GM18502 (cell line): ENCODE data around the gene ZNF106.

Experiments
- ATAC-seq: cut with Tn5 transposase; IDR thresholded peaks from one replicate; pipeline ENCODE4 v1.9.1; 2021; ENCODE audit warnings: mild to moderate bottlenecking; ENCODE audit not compliant: unreplicated experiment, poor library complexity

Gene ZNF106

GRCh38 chr15:42374810-42375209 lies 116.1 kb downstream of the ZNF106 start:
- ATAC-seq, result no peak

- no peak for ATAC-seq
These were observed 117.0 kb downstream of the ZNF106 start for GRCh38 chr15:42373936-42374335.

- no peak for ATAC-seq
These were observed 117.7 kb downstream of the ZNF106 start for GRCh38 chr15:42373274-42373673.

GRCh38 chr15:42371096-42371495 lies 119.8 kb downstream of the ZNF106 start:
- ATAC-seq, result no peak

- ATAC-seq, result no peak
These were observed 122.8 kb downstream of the ZNF106 start for GRCh38 chr15:42368096-42368495.

- no peak for ATAC-seq
These were observed 123.9 kb downstream of the ZNF106 start for GRCh38 chr15:42367041-42367440.

GRCh38 chr15:42365921-42366550 lies 124.9 kb downstream of the ZNF106 start:
- no peak for ATAC-seq

- ATAC-seq, result no peak
These were observed 126.4 kb downstream of the ZNF106 start for GRCh38 chr15:42364529-42364928.

- ATAC-seq, result no peak
These were observed 127.0 kb downstream of the ZNF106 start for GRCh38 chr15:42363942-42364341.

- ATAC-seq, result no peak
These were observed 127.5 kb downstream of the ZNF106 start for GRCh38 chr15:42363487-42363886.
